GM18861 (cell line): ENCODE data around the gene NKTR.

ENCODE experiments used
- ATAC-seq: cut with Tn5 transposase; IDR thresholded peaks from one replicate; pipeline ENCODE4 v1.9.1; 2021; ENCODE audit not compliant: unreplicated experiment

Gene NKTR

DNA sequence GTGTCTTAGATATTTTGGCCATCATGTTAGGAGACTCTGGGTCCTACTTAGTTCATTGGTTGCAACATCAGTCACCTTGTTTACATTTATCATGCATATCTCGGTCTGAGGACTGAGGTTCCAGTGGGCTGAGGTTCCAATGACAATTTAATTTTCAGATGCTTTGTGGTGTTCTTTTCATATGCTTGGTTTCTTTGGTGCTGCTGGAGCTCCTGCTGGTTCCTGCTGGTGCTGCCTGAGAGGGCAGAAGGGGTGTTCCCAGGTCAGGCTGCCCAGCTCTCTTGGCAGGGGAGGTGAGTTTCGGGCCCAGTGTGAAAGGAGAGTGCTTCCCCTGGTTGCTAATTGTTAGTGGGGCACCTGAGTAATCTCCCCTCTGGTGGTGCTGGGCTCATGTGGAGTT lies 78.0 kb downstream of the NKTR start:
- no peak for ATAC-seq

DNA sequence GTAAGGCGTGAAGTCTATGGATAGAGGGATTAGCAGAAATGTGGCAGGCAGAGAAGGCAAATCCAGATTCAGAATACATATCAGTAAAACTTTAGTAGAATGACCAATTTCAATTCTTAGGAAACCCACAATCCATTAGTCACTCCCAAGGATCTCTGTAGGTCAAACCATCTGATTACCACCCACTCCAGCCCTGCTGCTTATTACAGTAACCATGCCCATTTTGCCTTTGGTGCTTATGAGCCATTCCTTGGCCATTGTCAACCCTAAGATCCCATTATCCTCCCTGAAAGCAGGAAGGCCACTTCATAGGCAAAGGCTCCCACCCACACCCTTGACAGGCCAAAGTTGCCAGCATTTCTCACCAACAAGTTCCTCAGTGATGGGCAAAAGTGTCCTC lies 79.8 kb downstream of the NKTR start:
- ATAC-seq, result no peak

DNA sequence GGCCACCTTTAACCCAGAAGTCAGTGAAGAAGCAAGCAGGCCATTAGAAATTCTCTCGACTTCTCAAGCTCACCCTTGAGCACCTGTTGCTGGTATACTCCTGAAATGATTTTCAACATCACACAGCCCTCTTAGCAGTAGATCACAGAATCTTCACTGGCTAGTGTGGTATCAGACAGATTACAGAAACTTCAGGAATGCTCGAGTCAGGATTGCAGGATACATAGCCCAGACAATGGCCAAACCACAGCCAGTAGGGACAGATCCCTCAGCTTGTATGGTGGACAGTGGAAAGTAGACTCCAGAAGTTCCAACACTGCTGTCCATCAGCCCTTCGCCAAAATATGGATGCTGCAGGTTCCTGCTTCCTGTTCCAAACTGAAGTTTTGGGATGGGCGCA lies 80.3 kb downstream of the NKTR start:
- ATAC-seq, result no peak

DNA sequence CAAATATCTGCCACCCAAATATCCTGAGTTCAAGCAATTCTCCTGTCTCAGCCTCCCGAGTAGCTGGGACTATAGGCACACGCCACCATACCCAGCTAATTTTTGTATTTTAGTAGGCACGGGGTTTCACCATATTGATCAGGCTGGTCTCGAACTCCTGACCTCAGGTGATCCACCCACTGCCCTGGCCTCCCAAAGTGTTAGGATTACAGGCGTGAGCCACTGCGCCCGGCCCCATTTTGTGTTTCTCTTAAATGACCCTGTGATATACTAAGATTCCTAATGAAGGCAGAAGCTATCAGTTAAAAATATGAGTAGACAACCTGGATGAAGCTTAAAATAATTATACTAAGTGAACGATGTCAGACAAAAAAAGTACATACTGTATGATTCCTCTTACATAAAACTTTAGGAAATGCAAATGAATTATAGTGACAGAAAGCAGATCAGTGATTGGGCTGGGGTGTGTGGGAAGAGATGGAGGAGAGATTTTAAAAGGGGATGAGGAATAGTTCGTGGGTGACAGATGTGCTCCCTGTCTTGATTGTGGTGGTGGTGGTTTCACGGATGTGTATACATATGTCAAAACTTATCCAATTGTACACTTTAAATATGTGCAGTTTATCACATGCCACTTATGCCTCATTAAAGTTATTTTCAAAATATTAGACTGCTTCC lies 81.0 kb downstream of the NKTR start:
- no peak for ATAC-seq

DNA sequence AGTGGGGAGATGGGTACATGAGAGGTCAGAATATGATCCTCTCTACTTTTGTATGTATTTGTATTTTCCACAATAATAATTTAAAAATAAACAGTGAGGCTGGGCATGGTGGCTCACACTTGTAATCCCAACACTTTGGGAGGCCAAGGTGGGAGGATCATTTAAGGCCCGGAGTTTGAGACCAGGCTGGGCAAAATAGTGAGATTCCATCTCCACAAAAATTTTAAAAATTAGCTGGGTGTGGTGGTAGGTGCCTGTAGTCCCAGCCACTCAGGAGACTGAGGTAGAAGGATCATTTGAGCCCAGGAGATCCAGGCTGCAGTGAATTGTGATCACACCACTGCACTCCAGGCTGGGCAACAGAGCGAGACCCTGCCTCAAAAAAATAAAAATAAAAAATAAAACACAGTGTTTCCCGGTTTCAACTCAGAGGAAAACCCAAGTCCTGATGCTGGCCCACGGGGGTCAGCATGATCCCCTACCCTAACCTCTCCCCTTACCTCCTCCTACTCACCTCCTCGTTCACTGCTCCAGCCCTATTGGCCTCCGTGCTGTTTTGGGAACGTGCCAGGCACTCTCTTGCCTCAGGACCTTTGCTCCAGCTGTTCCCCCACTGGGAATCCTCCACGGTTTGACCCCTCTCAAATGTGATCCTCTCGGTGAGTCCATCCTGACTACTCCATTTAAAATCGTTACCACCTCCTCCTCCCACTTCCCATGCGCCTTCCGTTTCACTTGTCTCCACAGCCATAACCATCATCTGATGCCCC lies 82.0 kb downstream of the NKTR start:
- no peak for ATAC-seq

DNA sequence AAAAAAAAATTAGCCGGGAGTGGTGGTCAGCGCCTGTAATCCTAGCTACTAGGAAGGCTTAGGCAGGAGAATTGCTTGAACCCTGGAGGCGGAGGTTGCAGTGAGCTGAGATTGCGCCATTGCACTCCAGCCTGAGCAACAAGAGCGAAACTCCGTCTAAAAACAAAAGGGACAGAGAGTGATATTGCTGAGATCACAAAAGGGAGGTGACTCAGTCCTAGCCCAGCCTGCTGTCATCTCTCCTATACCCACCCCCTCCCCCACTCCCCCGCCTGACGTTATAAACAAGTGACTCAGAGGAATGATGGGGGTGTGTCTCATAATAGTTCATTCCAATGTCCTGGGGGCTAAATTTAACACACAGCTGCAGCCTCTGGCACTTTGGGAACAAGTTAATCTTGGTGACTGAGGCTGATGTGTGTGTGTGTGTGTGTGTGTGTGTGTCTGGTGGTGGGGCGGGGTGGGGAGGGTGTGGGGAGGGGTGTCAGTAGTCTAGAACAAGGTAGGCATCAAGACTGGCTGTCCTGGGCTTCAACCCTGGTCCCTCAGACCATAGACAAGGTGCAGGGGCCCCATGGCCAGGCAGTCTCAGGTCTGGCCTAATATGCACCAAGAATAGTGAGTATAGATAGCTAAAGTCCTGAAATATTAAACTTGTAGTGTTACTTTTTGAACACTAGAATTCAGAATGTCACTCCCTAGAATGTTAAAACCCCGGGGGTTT lies 83.6 kb downstream of the NKTR start:
- ATAC-seq, result no peak

DNA sequence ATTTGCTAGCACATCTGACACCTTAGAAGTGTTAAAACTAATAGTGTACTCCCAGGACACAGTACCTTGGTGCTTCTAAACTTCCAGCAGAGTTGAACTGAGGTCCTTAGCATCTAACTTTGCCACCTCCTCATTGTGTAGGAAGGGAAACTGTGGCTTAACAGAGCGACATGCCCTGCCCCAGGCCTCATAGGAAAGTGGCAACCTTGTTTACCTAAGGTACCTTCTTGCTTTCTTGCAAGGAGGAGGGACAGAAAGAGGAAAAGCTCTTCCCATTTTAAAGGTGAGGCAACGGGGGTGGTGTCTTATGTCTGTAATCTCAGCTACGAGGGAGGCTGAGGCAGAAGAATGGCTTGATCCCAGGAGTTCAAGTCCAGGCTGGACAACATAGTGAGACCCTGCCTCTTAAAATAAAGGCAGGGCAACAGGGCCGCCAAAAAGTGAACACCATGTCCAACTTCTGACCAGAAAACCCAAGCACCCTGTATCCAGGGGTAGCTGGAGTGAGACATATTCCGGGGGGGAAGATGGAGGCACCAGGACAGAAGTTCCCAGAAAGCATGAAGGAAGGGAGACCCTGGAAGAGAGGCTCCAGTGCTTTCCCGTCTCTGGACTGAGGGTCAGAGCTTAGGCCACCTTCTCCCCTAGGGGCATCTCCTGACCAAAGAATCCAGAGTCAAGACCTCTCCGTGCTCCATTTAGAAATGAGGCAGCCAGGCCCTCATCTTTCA lies 84.3 kb downstream of the NKTR start:
- ATAC-seq, result no peak

DNA sequence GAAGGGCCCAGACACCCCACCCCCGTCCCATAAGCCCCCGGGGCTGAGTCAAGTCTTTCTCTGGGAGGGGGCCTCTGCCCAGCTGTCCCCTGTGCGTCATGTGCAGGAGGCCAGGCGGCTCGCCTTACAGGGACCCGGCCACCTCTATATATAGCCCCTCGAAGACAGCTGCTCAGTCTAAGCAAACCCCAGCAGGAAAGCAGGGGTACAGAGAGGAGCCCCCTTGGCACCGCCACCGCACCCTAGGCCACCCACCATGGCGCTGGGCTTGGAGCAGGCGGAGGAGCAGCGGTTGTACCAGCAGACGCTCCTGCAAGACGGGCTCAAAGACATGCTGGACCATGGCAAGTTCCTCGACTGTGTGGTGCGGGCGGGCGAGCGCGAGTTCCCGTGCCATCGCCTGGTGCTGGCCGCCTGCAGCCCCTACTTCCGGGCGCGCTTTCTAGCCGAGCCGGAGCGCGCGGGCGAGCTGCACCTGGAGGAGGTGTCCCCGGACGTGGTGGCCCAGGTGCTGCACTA lies 84.9 kb downstream of the NKTR start, which contains the start of gene KLHL40:
Gene KLHL40, plus strand, starts transcription at position 175 of the 519 bp plus-strand sequence. Its CDS starts 82 bp downstream, at position 257.
- no peak for ATAC-seq

DNA sequence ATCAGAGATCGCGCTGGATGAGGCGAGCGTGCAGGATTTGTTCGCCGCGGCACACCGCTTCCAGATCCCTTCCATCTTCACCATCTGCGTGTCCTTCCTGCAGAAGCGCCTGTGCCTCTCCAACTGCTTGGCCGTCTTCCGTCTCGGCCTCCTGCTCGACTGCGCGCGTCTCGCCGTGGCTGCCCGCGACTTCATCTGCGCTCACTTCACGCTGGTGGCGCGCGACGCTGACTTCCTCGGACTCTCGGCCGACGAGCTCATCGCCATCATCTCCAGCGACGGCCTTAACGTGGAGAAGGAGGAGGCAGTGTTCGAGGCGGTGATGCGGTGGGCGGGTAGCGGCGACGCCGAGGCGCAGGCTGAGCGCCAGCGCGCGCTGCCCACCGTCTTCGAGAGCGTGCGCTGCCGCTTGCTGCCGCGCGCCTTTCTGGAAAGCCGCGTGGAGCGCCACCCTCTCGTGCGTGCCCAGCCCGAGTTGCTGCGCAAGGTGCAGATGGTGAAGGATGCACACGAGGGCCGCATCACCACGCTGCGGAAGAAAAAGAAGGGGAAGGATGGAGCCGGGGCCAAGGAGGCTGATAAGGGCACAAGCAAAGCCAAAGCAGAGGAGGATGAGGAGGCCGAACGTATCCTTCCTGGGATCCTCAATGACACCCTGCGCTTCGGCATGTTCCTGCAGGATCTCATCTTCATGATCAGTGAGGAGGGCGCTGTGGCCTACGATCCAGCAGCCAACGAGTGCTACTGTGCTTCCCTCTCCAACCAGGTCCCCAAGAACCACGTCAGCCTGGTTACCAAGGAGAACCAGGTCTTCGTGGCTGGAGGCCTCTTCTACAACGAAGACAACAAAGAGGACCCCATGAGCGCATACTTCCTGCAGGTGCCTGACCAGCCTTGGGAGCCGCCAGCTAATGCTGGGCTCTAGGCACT lies 85.7 kb downstream of the NKTR start:
- ATAC-seq, result no peak

DNA sequence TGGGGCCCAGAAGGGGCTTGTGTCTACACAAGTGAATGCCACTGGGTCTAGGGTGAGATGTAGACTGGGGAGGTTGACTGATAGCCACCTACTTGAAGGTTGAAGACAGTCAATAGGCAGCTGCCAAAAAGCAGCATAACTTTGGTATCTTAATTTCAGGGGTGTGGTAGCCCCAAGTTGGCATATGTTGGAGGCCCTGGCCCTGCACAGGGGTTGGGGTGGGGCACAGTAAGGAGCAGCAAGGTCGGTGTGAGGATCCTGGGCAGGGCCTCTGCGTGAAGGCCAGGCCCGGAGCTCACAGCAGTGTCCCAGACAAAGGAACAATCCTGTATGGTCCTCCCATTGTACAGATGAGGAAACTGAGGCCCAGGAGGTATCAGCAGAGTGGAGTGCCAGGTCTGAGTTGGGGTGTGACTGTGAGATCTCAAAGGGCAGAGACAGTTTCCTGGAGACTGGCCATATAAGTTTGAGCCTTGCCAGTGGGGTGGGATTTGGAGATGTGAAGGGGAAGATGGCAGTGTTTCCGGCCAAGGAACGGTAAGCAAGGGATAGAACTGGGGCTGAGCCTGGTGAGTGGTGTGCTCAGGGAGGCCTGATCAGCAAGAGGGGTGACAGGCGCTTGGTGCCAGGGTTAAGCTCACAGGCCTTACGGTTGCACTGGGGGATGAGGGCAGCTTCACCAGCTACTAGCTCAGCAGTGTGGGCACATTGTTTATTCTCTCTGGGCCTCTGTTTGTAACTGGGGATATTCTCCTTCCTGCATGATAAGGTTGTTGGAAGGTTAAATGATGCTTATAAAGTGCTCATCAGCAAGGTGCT lies 86.6 kb downstream of the NKTR start:
- no peak for ATAC-seq

DNA sequence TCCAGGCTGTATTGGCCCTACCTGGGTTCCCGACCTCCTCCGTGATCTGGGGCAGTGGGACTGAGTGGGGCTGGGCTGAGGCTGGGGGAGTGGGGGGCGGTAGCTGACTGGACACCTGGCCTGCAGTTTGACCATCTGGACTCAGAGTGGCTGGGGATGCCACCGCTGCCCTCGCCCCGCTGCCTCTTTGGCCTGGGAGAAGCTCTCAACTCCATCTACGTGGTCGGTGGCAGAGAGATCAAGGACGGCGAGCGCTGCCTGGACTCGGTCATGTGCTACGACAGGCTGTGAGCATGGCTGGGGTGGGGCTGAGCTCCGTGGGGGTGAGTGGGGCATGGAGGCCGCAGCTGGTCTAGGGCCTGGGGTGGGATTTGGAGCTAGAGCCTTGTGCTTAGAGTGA lies 87.5 kb downstream of the NKTR start:
- no peak for ATAC-seq

DNA sequence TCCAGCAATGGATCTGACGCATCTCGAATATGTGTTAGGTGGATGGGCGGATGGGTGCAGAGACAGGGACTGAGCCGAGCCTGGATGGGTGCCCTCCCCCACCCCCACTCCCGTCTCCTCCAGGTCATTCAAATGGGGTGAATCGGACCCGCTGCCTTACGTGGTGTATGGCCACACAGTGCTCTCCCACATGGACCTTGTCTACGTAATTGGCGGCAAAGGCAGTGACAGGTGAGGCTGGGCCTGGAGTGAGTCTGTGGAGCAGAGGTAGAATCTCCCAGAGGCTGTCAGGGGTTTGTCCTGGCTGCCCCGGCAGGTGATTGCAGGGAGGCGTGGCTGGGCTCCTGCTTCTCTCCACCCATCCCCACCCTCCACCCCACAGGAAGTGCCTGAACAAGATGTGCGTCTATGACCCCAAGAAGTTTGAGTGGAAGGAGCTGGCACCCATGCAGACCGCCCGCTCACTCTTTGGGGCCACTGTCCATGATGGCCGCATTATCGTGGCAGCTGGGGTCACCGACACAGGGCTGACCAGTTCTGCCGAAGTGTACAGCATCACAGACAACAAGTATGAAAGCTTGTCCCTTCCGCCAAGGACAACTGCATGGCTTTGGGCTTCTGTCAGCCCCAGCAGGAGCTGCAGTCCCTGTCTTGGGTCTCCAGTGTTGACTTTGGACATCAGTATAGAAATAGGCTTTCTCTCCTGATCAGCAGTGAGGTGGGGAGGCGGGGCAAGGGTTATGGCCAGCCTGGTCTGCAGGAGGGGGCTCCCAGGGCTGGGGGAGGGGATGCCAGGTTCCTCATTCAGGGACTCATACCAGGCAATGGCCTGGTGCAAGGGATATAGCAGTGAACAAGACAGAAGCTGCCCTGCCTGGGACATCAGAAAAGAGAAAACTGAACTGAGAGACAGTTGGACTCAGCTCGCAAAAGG lies 88.3 kb downstream of the NKTR start:
- no peak for ATAC-seq

DNA sequence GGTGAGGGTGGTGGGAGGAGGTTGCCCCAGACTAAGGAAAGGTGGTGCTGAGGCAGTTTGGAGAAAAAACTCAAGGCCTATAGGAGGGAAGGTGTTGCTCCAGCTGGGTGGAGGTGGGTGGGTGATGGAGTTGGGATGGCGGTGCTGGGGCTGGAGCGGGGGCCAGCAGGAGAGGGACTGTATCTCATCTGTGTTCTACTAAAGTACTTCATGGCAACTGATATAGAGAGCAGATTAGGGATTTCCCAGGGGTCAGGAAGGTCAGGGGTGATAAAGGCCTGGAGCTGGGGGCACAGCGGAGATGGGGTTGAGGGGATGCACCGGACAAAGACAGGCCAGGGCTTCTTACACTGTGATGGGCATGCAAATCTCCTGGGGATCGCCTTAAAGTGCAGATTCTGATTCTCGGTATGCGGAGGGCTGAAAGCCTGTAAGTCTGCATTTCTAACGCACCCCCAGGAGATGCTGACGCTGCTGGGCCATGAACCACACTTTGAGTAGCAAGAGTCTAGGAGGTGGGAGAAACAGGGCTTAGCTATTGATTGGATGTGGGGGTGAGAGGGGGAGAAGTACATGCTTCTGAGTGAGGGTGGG lies 89.0 kb downstream of the NKTR start:
- ATAC-seq, result no peak

DNA sequence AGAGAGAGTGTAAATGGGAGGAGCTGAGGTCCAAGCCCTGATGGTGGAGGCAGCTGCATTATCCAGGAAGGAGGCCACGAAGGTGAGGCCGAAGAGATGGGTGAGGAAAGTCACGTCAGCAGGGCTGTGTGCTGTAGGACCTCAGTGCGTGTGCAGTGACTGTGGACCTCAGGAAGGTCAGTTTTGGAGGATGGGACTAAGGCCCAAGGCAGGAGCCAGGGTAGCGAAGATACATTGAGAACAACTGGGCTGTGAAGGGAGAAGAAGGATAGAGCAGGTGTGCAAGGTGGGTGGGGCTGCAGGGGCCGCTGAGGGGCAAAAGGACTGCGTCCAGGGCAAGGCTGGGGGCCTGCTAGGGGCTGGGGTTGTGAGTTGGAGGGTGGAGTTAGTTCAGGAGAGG lies 89.7 kb downstream of the NKTR start:
- no peak for ATAC-seq

DNA sequence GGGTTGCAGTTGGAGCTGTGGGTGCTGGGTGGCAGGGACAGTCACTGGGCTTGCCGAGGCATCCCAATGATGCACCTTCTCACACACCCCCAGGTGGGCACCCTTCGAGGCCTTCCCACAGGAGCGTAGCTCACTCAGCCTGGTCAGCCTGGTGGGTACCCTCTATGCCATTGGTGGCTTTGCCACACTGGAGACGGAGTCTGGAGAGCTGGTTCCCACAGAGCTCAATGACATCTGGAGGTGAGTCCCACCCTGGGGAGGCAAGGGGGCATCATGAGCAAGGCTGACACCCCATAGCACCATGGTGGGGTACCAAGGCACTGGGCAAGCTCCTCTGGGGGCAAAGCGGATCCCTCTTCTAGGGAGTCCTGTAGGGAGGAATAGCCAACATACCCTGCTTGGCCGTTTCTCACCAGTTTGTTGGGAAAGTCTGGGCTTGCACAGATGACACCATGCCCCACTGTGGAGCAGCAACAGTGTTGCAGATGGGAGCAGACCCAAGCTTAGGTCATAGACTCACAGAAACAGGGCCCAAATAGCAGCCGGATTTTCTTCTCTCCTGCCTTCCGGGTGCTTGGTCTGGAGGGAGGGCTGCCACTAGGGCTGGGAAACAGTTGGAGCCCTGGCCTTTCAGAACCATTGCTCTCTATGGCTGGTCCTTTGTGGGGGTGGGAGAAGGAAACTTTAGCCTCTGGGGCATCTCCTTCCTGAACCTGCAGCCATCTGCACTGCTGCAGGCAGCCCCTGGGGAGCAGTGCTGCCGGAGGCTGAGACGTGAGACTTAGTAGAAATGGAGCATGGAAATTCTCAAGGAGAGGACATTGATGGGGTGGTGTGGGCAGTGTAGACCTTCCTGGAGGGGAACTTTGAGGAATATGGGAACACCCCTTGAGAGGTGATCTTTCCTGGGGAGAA lies 90.5 kb downstream of the NKTR start:
- ATAC-seq, result no peak

DNA sequence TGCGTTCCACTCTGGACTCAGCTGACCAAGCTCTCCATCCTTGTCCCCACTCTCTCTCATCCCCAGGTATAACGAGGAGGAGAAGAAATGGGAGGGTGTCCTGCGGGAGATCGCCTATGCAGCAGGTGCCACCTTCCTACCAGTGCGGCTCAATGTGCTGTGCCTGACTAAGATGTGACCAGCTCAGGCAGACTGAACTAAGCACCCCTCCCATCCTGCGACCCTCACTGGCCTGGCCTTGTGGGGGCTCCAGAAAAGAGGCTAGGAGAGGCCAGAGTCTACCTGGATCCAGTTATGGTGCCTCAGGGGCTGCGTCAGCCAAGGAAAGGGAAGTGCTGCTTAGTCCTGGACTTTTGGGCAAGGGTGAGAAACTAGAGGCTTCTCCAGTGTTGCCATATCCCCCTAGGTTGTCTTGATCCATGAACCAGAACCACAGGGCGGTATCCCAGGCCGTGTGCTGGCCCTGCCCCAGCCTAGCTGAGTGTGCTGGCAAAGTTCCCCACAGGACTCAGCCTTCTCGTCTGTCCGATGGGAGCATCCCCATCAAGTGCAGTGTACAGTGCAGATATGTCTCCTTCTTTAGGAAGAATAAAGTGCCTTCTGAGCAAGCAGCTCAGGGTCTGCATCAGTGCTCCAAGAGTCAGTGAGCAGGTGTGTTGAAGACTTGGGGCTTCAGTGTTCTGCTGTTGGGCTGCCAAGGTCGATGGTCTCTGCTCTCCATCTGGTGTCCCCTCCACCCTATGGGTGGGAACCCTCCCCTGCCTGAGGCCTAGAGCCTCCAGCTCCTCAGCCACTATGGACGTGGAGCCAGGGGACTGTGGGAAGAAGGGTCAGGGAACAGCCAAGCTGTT lies 91.6 kb downstream of the NKTR start:
- no peak for ATAC-seq
